HG03558 (cell line): ENCODE data around the gene TEX35.
"Not testable (repeated sequence)": the region's sequence is repeated elsewhere in the genome, so short reads cannot be mapped to it uniquely, and the experiment has no call there.

ENCODE experiments used
- ATAC-seq: cut with Tn5 transposase; IDR thresholded peaks from one replicate; pipeline ENCODE4 v1.9.1; 2021; ENCODE audit warnings: moderate number of reproducible peaks; ENCODE audit not compliant: unreplicated experiment; ENCODE audit errors: extremely low read depth

TEX35 gene

DNA sequence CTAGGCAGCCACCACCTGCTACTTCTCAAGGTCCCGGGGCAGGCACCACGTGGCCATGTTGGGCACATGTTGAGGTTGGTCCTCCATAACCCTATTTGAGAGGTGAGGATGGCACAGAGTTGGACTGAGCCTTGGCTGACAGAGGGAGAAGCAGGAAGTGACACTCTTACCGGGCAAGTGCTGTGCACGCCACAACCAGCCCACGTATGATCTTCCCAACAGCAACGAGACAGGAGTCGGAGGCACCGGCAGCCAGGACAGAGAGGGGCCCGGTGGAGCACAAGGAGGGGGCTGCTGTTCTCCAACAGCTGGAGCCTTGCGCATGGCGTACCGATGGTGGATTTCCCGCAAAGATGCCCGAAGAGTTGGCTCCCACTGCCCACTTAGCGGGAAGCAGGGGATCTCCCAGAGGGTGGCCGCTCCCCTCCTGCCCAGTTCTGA is 19.6 kb upstream of the TEX35 start:
- ATAC-seq: no peak

- no peak for ATAC-seq
These were observed 18.3 kb upstream of the TEX35 start for GRCh38 chr1:178494569-178494971.

DNA sequence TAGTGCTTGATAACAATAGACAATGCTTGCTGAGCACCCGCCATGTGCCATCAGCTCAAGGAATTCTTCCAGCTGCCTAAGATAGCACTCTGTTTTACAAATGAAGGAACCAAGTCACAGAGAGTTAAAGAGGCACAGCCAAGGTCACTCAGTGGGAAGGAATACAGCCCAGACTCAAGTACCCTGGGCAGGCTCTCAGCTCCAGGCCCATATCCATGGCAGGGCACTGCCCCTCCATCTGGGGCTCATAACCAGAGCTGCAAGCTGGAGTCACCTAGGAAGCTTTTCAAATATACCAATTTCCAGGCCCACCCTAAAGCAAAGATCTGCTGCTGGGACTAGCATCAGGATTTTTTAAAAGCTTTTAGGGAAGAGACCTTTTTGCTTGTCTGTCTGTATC is 17.8 kb upstream of the TEX35 start:
- no peak for ATAC-seq

- ATAC-seq: no peak
These were observed 17.0 kb upstream of the TEX35 start for GRCh38 chr1:178495741-178496409.

DNA sequence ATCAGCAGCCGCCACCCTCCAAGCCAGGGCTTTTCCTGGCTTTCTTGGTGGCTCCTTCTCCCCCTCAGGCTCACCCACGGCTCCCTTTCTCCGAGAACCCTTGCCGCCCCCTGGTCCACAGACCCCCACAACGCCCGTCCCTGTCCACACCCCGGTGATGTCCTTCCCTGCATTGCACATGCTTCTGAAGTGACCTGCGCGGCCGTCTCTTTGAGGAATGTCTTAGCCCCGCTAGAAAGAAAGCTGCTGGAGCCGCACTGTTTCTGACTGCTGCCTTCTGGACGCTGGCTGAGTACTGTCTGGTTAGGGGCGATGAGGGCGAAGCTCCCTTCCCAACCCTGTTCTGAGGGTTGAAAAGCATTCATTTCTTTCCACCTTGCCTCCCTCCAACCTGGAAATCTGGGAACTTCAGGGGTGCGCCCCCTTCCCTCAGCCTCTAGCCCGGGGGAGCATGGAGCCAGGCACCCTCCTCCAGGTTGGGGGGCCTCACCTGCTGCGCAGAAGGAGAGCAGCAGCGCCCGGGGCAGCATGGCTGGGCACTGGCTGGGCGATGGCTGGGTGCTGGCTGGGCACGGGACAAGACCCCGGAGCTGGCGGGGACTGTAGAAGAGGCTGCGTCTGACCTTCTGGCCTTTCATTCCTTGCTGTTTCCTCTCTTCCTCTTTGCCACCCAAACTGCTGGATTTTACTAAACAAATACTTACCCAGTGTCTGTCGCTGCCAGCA is 16.3 kb upstream of the TEX35 start, which contains the start of gene CLEC20A:
Gene CLEC20A (minus strand): TSS at position 555 of the 726 bp plus-strand sequence. CDS start 25 bp downstream, at position 530.
- ATAC-seq: no peak

- no peak for ATAC-seq
These were observed 14.9 kb upstream of the TEX35 start for GRCh38 chr1:178497903-178498478.

DNA sequence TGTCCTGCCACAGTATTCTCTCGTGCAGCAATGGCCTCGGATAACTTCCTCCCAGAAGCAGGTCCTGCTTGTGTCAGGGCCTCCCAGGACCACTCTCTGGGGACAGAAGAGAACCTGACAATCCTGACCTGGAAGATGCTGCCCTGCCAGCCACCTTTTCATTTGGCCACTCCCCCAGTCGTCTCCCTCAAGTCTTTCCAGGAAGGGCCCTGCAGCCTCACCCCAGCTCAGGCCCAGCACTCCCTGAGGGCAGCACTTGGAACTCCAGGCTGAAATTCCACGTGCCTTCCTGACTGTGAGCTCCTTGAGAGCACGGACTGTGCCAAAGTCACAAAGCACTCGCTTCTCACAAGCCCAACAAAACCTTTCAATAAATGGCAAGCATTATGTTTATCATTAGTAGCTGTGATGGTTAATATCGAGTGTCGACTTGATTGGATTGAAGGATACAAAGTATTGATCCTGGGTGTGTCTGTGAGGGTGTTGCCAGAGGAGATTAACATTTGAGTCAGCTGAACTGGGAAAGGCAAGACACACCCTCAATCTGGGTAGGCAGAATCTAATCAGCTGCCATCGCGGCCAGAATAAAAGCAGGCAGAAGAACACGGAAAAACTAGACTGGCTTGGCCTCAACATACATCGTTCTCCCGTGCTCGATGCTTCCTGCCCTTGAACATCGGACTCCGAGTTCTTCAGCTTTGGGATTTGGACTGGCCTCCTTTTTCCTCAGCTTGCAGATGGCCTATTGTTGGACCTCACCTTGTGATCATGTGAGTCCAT is 13.8 kb upstream of the TEX35 start:
- ATAC-seq: no peak

DNA sequence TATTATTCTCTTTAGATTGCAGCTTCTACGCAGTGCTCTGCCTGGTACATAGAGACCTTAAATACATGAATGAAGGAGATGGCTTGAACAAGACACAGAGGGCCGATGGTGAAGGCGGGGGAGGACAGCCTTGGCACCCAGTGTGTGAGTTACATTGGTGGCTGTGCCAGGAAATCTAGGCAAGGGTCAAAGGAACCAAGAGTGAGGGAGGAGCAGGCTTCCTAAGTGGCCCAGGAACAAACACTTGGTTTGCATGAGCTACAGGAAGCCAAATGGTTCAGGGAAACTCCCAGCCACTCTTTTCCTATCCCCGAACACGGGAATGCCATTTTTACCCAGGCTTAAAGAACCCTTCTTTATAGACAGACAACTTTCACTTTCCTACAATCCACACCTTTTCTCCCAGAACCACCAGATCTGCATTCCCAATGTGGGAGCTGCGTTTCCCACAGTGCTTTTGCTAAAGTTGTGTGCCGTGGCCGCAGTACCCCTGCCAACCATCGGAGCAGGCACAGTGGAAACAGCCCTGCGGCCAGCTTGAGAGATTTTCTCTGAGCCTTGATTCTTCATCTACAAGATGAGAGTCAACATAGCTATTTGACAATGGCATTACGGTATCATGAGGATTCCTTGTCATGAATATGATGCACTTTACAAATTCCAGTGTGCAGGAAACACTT is 12.7 kb upstream of the TEX35 start:
- ATAC-seq: no peak

- no peak for ATAC-seq
These were observed 11.9 kb upstream of the TEX35 start for GRCh38 chr1:178500936-178501554.

DNA sequence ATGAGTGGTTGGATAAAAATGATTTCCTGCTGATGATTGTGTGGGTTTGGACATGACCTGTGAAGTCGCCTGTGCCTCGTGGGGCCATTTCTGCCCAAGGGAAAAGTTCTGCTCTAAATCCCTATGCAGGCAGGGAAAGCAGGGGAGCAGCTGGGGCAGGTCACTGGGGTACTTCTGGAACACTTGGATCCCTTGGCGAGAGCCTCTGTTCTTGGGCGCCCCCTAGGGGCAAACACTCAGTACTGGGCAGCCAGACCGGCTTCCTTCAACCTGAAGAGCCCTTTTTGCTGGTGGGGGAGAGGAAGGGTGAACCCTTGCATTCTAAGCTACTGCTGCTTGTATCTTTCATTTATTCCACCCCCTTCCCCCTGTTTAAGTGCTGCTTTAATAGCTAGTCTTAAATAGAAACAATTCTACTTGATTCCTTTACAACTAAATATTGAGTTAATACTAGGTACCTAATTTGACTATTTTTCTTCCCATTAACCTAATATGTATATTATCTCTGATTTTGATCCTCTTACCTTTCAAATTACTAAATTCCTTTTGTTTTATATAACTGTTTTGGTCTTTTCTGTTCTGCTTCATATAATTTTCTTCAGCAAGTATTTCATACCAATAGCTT is 11.1 kb upstream of the TEX35 start:
- no peak for ATAC-seq

DNA sequence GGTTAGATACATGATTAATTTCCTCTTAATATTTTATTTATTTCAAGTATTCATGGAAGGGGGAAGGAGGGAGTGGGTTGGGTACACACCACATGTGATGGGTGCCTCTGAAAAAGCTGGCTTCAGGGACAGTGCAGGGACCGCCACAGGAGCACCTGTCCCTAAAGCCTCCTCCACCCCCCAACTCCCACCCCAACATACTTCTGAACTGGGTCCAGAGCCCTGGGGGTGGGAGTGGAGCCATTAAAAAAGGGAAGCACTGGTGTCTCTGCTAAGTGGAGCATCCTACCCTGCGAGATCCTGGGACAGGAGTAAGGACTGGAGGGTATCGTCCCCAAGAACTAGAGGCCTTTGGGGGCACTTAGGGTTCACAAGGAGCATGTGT is 10.6 kb upstream of the TEX35 start:
- no peak for ATAC-seq

- no peak for ATAC-seq
These were observed 10.1 kb upstream of the TEX35 start for GRCh38 chr1:178502856-178503255.

DNA sequence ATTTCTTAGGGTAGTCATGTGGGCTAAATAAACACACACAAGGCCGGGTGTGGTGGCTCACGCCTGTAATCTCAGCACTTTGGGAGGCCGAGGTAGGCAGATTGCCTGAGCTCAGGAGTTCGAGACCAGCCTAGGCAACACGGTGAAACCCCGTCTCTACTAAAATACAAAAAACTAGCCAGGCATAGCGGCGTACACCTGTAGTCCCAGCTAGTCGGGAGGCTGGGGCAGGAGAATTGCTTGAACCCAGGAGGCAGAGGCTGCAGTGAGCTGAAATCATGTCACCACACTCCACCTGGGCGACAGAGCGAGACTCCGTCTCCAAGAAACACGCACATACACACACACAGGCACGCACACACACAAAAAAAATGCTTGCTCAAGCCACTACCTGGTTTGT is 9.6 kb upstream of the TEX35 start:
- ATAC-seq: not testable (repeated sequence)

- no peak for ATAC-seq
These were observed 9.1 kb upstream of the TEX35 start for GRCh38 chr1:178503849-178504248.

- no peak for ATAC-seq
These were observed 8.6 kb upstream of the TEX35 start for GRCh38 chr1:178504286-178504685.

DNA sequence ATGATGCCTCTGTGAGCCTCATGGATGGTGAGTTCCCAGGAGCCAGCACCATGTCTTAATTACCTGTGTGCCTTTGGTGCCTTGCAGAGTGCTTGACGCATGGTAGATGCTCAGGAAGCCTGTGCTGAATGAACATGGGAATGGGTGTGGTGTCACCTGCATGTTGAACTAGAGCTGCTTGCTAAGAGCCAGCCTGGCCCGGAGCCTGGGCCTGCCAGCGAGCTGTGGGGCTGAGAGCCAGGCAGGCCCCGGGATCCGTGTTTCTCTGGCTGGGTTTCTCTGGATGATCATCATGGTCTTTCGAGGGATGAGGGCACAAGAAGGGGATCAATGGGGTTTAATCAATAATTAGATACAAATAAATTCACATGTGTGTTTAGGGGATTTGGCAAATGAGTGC is 6.7 kb upstream of the TEX35 start:
- ATAC-seq: no peak

DNA sequence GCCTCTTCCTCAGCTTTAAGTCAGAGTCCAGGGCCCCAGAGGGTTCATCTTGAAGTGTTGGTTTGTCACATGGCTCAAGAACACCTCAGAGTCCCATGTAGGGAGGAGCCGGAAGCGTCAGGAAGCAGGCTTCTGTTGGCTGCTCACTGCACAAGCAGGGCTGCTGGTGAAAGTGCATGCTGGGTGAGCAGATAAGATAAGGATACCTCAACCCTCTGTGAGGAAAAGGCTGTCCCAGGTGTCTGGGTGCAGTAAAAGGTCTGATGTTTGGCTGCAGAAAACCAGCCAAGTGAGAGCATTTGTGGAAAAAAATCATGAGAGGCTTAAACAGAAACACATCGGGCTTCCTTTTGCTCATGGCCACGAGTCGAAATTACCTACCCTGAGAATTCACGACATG is 6.2 kb upstream of the TEX35 start:
- no peak for ATAC-seq

DNA sequence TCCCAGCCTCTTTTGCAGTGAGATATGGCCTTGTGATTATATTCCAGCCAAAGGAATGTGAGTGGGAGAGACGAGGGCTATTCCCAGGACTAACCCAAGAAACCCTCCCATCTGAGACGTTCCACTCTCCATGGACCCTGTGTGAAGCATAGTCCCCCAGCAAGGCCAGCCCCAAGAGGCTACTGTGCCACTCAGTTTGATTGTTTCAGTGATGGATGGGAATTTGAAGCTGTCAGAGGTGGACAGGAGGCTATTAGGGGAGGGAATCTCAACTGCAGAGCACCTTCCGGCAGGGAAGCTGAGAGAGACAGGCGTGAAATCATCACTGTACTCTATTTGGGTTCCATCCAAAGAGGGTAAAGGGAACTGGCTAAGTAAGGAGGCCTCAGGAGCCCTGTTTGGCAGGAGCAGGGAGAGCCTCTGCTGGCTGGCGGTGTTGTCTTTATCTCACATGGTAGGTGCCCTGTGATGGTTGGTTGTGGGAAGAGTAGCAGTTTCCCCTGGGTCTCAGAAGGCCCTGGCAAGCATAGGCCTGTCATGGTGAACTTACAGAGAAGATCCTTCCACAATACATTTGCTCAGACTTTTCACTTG is 3.4 kb upstream of the TEX35 start:
- ATAC-seq: no peak

- ATAC-seq: no peak
These were observed 2.8 kb upstream of the TEX35 start for GRCh38 chr1:178510155-178510554.
